Measurements from ENCODE around the gene SMIM20. TPM values are rescaled to one million over a fixed set of nuclear protein-coding genes. Genes with fewer than 3 reads are reported as not detected.

The SMIM20 gene
- total RNA-seq, 4 donors from 2014 or later = 12.2 to 17.1 (median 15.1) TPM

- no peak overlapping the region for H3K4me3 ChIP-seq
- peaks cover 6% of the 10 kb centered on the region for H3K4me1 ChIP-seq
- no peaks in the 10 kb centered on the region for H3K9me3 ChIP-seq
- TF ChIP-seq POLR2AphosphoS5 (IDR thresholded peaks at IDR 0.05) (no peak), POLR2A (IDR thresholded peaks at IDR 0.05) (no peak), EP300 (IDR thresholded peaks at IDR 0.05) (no peak)
- TF ChIP-seq, protein P1, sequence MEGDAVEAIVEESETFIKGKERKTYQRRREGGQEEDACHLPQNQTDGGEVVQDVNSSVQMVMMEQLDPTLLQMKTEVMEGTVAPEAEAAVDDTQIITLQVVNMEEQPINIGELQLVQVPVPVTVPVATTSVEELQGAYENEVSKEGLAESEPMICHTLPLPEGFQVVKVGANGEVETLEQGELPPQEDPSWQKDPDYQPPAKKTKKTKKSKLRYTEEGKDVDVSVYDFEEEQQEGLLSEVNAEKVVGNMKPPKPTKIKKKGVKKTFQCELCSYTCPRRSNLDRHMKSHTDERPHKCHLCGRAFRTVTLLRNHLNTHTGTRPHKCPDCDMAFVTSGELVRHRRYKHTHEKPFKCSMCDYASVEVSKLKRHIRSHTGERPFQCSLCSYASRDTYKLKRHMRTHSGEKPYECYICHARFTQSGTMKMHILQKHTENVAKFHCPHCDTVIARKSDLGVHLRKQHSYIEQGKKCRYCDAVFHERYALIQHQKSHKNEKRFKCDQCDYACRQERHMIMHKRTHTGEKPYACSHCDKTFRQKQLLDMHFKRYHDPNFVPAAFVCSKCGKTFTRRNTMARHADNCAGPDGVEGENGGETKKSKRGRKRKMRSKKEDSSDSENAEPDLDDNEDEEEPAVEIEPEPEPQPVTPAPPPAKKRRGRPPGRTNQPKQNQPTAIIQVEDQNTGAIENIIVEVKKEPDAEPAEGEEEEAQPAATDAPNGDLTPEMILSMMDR (IDR thresholded peaks at IDR 0.05) = no peak
- peaks cover 3% of the 10 kb centered on the region for H3K27me3 ChIP-seq
- WGBS = 79% methylated on average over 1 of the region's 1 CpG
- no peak for DNase-seq (ENCODE audit: low spot score in 2 of 2)
- H3K36me3 ChIP-seq = no peaks in the 10 kb centered on the region
- no peak overlapping the region for H3K27ac ChIP-seq
These were observed 42.2 kb downstream of the SMIM20 start for GRCh38 chr4:25956260-25956659.

- H3K27me3 ChIP-seq = peaks cover 3% of the 10 kb centered on the region
- H3K9me3 ChIP-seq = no peaks in the 10 kb centered on the region
- WGBS = 84% methylated on average over 8 of the region's 8 CpGs
- no peak overlapping the region for H3K27ac ChIP-seq
- H3K4me1 ChIP-seq = peaks cover 6% of the 10 kb centered on the region
- no peak for DNase-seq (ENCODE audit: low spot score in 2 of 2)
- TF ChIP-seq POLR2A (IDR thresholded peaks at IDR 0.05) (no peak), POLR2AphosphoS5 (IDR thresholded peaks at IDR 0.05) (no peak), EP300 (IDR thresholded peaks at IDR 0.05) (no peak)
- TF ChIP-seq, protein P1 (IDR thresholded peaks at IDR 0.05) = no peak
- H3K4me3 ChIP-seq = no peak overlapping the region
- H3K36me3 ChIP-seq = no peaks in the 10 kb centered on the region
These were observed 44.1 kb downstream of the SMIM20 start for GRCh38 chr4:25958110-25958509.

DNA sequence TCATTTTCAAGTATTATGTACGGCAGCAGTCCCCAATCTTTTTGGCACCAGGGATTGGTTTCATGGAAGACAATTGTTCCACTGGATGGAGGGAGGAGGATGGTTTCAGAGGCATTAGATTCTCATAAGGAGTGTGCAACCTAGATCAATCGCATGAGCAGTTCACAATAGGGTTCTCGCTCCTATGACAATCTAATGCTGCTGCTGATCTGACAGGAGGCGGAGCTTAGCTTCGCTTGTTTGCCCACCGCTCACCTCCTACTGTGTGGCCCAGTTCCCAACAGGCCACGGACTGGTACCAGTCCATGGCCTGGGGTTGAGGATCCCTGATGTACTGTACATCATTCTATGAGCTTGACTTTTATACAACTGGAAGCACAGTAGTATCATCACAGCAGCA, 48.4 kb downstream of the SMIM20 start:
- no peak for TF ChIP-seq POLR2A (IDR thresholded peaks at IDR 0.05)
- TF ChIP-seq, protein P1 (IDR thresholded peaks at IDR 0.05) = no peak
- no peak for TF ChIP-seq EP300 (IDR thresholded peaks at IDR 0.05)
- TF ChIP-seq POLR2AphosphoS5 (IDR thresholded peaks at IDR 0.05) = no peak
- Histone ChIP-seq H3K4me1 (no peaks in the 10 kb centered on the region), H3K27me3 (peaks cover 3% of the 10 kb centered on the region), H3K9me3 (no peaks in the 10 kb centered on the region), H3K4me3 (no peak overlapping the region), H3K27ac (no peak overlapping the region), H3K36me3 (no peaks in the 10 kb centered on the region)
- DNase-seq (ENCODE audit: low spot score in 2 of 2) = no peak
- 93% methylated on average over 7 of the region's 7 CpGs for WGBS

DNA sequence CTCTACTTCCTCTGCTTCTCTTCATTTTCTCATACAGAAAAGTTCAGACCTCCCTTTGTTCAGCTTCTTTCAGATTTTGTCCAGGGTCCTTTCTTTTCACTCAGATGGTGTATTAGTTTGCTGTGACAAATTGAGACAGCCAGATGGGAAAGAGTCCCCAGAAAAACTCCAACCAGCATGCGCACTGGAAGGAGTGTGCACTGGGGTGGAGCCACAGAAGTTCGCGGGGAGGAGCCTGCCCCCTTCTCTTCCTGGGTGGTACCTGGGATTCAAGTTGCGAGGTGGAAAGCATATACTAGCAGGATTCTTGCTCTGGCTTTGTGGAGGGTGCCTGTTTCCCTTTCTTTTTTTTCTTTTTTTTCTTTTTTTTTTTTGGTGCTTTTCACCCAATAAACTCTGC, 51.6 kb downstream of the SMIM20 start:
- no peak overlapping the region for H3K4me3 ChIP-seq
- no peaks in the 10 kb centered on the region for H3K9me3 ChIP-seq
- H3K27ac ChIP-seq = no peak overlapping the region
- H3K36me3 ChIP-seq = no peaks in the 10 kb centered on the region
- no peaks in the 10 kb centered on the region for H3K4me1 ChIP-seq
- 90% methylated on average over 4 of the region's 4 CpGs for WGBS
- TF ChIP-seq POLR2A (IDR thresholded peaks at IDR 0.05) (no peak), POLR2AphosphoS5 (IDR thresholded peaks at IDR 0.05) (no peak), EP300 (IDR thresholded peaks at IDR 0.05) (no peak)
- TF ChIP-seq, protein P1 (IDR thresholded peaks at IDR 0.05) = no peak
- no peaks in the 10 kb centered on the region for H3K27me3 ChIP-seq
- DNase-seq (ENCODE audit: low spot score in 2 of 2) = no peak

GRCh38 chr4:25966171-25966570, 52.2 kb downstream of the SMIM20 start:
- H3K27ac ChIP-seq = no peak overlapping the region
- TF ChIP-seq EP300 (IDR thresholded peaks at IDR 0.05) (no peak), POLR2AphosphoS5 (IDR thresholded peaks at IDR 0.05) (no peak), POLR2A (IDR thresholded peaks at IDR 0.05) (no peak)
- TF ChIP-seq, protein P1 (IDR thresholded peaks at IDR 0.05) = no peak
- WGBS = 84% methylated on average over 3 of the region's 3 CpGs

More at GRCh38 chr4:25966171-25966570, 52.2 kb downstream of the SMIM20 start:
- Histone ChIP-seq H3K4me1 (no peaks in the 10 kb centered on the region), H3K27me3 (no peaks in the 10 kb centered on the region), H3K4me3 (no peak overlapping the region), H3K9me3 (no peaks in the 10 kb centered on the region), H3K36me3 (no peaks in the 10 kb centered on the region)
- DNase-seq (ENCODE audit: low spot score in 2 of 2) = no peak
